HG03439 (cell line): ENCODE data around the gene MEGF6.

ENCODE experiments used
- ATAC-seq: cut with Tn5 transposase; IDR thresholded peaks from one replicate; pipeline ENCODE4 v1.9.1; 2021; ENCODE audit warnings: mild to moderate bottlenecking, moderate library complexity; ENCODE audit not compliant: unreplicated experiment

Gene MEGF6

DNA sequence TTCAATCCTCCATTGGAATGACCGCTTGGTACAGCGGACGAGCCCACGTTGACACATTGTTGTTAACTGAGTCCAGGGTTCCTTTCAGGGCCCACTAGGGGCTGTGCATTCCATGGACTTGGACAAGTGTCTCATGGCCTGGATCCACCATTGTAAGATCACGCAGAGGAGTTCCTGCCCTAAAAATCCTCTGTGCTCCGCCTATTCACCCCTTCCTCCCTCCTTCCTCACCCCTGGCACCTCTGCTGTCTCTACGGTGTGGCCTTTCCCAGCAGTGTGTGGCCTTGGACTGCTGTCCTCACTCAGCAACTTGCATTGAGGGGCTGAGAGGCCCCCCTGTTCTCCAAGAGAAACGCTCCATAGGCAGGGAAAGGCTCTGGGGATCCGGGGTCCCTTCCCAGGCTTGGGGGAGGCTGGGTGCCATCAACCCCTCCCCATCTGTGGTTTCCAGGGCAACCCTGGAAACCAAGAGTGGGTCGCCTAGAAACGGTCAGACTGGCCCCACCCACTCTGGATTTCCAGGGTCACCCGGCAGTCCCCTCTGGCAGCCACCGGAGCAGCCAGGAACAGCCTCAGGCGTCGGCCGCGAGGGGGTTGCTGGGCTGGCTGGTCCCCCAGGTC lies 50.9 kb downstream of the MEGF6 start:
- no peak for ATAC-seq

DNA sequence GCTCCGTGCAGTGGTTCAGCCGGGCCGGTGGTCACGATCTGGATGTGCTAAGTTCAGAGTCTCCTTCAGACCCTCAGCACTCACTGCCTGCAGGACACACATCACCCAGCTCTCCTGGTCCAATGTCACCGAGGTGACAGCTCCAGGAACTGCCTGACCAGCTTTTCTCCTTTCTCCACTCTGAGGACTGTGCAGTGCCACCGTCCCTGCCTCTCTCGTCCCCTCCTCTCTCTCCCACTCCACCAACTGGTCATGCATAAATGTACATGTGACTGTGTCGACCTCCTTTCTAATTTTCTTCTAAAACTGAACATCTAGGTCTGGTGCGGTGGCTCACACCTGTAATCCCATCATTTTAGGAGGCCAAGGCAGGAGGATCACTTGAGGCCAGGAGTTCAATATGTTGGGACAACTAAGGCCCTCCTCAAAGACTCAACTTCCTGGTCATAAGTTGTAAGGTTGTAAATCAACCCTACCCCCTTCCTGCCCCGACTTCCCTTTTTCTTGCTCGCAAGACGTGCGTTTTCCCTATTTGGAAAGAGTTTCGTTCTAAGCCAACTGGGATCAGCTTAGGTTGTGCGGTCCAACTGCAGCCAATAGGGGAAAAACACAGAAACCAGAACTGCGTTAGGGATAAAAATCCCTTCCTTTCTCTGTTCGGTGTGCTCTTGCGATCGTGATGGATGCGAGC lies 53.1 kb downstream of the MEGF6 start:
- no peak for ATAC-seq

- no peak for ATAC-seq
Observed at GRCh38 chr1:3557366-3557765, 53.9 kb downstream of the MEGF6 start.

DNA sequence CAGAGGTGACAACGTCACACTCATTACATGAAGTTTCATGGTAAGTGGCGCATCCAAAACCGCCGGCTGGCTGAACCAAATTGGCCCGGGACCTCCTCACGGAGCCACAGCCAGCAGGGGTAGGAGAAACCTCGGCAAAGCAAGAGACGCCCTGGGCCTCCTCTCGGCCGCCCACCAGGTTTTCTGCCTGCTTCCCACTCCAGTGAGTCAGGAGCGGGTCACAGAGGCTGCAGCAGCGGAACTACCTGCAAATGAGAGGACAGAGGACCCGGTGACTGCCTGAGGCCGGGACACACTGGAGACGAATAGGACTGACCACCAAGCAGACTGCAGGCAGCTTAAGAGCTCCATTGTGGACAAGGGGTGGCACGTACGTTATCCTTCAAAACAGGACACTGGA lies 55.0 kb downstream of the MEGF6 start:
- no peak for ATAC-seq

GRCh38 chr1:3555131-3555920 lies 56.0 kb downstream of the MEGF6 start:
- ATAC-seq = no peak

DNA sequence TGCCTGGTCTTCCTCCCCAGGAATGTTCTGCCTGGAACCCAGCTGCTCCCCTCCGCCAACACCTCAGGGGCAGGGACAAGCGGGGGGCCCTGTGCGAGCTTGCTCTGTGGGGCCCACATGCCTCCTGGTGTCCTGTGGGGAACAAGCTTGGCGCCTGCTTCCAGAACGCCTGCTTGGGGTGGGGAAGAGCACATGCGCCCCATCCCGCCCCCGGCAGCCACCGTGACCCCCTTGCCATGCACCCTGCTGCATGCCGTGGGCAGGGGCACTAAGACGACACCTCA lies 57.4 kb downstream of the MEGF6 start:
- no peak for ATAC-seq

- no peak for ATAC-seq
Observed at GRCh38 chr1:3553166-3553939, 58.0 kb downstream of the MEGF6 start.

DNA sequence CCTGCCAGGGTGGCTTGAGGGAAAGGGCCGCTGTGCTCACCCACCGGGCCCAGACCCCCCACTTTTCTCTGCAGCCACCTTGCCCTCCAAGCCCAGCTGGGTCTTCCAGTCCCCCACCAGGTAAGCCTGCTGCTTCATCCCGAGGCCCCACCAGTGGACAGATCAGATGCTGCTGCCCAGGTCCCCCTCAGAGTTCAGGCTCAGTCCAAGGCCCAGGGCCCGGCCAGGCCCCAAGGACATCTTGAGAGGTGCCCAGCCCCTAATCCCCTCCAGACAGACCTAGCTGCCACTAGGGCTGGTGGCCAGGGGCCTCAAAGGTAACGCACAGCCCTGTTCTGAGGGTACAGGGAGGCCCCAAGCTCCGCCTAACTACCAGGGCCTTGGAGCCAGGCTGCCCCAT lies 58.6 kb downstream of the MEGF6 start:
- no peak for ATAC-seq

- ATAC-seq = no peak
Observed at GRCh38 chr1:3552176-3552575, 59.1 kb downstream of the MEGF6 start.

GRCh38 chr1:3551711-3552110 lies 59.6 kb downstream of the MEGF6 start:
- no peak for ATAC-seq

DNA sequence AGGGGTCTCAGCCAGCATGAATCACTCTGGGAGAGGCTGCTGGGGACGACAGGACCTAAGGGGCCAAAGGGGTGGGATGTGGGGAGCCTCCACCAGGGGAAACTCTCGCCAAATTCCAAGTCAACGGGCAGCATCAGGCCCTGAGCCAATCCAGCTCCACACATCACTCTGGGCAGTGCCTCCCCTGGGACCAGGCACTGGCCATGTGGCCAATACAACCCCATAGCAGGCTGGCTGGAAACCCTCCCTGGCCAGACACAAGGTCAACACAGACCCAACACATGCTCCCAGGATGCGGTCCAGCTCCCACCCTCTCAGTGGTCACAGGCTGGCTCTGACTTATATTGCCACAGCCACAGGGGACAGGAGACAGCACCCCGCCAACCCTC lies 60.0 kb downstream of the MEGF6 start:
- no peak for ATAC-seq

DNA sequence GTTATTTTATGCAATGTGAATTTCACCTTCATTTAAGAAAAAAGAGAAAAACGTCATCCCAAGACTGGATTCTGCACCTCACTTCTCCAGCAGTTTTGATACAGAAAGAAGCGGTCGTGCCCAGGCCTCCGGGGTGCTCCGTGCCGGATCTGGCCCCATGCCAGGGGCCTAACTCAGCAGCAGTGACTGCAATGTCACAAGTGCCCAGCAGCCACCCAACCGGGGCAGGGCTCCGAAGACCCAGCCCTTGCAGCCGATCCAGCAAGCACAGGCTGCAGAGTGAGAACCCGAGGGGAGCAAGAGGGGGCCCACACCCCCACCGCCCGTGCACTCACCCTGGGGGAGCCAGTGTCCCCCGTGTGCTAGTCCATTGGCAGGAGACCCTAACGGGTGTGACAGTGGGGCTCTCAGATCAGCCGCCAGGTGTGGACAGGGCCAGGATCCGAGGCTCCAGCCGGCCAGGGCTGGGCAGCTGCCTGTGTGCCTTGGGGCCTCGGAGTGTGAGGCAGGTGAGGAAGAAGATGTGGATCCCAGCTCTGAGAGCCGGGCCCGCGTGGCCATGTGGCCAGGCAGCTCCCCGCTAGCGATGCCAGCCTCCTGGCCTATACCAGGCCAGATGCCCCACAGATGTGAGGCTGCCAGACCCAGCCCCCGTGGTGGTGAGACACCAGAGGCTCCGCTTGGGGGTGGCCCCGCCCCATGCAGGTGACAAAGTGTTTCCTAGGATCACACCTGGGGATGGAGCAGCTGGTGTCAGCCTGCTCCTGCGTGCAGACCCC lies 60.6 kb downstream of the MEGF6 start:
- ATAC-seq = no peak

- ATAC-seq = no peak
Observed at GRCh38 chr1:3548895-3549294, 62.4 kb downstream of the MEGF6 start.

DNA sequence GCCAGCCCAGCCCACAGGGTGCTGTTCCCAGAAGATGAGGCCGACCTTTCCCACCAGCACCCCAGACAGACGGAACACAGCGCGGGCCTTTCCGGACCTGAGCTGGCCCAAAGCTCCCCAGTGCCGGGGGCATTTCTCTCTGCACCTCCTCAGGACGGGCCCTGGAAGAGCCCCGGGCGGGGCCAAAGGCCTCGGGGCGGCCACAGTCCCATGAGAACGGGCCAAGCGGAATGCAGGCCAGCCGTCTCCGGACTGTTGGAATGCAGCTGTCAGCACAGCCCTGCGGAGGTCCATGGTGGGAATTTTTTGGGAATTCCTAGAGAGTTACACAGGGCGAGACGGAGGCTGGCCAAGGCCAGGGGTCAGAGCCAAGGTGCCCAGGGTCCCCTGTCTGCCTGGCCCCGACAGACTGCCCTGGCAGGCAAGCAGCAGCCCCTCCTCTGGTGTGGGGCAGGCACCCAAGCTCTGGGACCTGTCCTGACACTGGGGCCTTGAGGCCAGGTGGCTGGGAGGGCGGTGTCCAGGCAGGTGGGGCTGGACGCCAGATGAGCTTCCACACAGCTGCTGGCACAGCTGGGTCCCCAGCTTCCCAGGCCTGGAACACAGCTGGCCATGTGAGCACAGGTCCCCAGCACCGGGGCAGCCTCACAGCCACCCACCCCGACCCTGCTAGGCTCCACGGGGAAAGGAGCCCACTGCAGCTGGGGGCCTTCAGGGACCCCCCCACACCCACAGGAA lies 63.0 kb downstream of the MEGF6 start:
- ATAC-seq = no peak

- ATAC-seq = no peak
Observed at GRCh38 chr1:3547055-3548005, 64.0 kb downstream of the MEGF6 start.

GRCh38 chr1:3546048-3546384 lies 65.3 kb downstream of the MEGF6 start:
- ATAC-seq = no peak

DNA sequence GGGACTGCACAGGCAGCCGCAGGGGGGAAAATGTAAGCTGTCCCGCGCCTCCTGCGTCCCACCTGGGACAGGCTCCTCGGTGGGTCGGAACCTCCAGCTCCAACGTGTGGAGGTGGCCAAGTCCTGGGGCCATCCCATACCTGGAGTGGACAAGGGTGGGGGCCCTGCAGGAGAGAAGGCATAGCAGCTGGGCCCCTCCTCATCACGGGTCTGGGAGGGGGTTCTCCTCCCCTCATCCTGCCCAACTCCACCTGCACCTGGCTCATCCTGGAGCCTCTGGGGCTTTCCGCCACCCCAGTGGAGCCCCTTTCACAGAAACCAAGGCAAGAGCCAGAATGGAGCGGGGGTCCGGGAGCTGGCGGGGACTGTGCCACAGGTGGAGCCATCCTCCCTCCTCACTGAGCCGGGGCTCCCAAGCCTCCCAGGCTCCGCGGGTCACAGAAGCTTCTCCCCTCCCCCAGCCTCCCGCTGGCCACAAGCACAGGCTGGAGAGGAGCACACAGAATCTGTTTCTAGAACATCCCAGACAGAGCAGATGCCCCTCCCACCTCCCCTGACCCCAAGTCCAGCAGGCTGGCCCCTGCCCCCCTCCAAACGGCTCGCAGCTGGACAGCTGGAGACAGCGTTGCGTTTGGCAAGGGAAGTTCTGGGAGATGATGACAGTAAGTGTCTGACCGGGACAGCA lies 65.8 kb downstream of the MEGF6 start:
- no peak for ATAC-seq
